WI38 (cell line): ENCODE measurements around the gene RSU1.

Experiments used
- H3K4me3 ChIP-seq: 2 replicates; pipeline ENCODE4 v1.5.1; 2011; ENCODE audit warnings: low read depth, mild to moderate bottlenecking, control low read depth, low read length
- CTCF ChIP-seq: IDR thresholded peaks from 2 replicates; pipeline ENCODE4 v1.5.1; 2012; ENCODE audit warnings: low read depth, mild to moderate bottlenecking, control low read depth, low read length

The RSU1 gene

GRCh38 chr10:16788778-16789177, 28.4 kb downstream of the RSU1 start:
- no peak overlapping the region for H3K4me3 ChIP-seq
- TF ChIP-seq CTCF = no peak

- no peak for TF ChIP-seq CTCF
- H3K4me3 ChIP-seq = no peak overlapping the region
Observed at GRCh38 chr10:16788125-16788524, 29.1 kb downstream of the RSU1 start.

GRCh38 chr10:16787361-16787791, 29.8 kb downstream of the RSU1 start:
- no peak for TF ChIP-seq CTCF

GRCh38 chr10:16780338-16780880, 36.8 kb downstream of the RSU1 start:
- no peak for TF ChIP-seq CTCF
- no peak overlapping the region for H3K4me3 ChIP-seq

More at GRCh38 chr10:16787361-16787791, 29.8 kb downstream of the RSU1 start:
- H3K4me3 ChIP-seq = no peak overlapping the region

GRCh38 chr10:16779384-16779915, 37.8 kb downstream of the RSU1 start:
- TF ChIP-seq CTCF = no peak
- H3K4me3 ChIP-seq = no peak overlapping the region

- H3K4me3 ChIP-seq = no peak overlapping the region
- peak; percentile 36 for TF ChIP-seq CTCF
Observed at GRCh38 chr10:16777473-16778370, 39.5 kb downstream of the RSU1 start.

GRCh38 chr10:16776896-16777295, 40.3 kb downstream of the RSU1 start:
- TF ChIP-seq CTCF = no peak
- no peak overlapping the region for H3K4me3 ChIP-seq
